Right ventricle myocardium superior (tissue), 1 donor: ENCODE results near the gene PPTC7. TPM values are rescaled to one million over a fixed set of nuclear protein-coding genes. Genes with fewer than 3 reads are reported as not detected.
"Not testable (repeated sequence)": the region's sequence is repeated elsewhere in the genome, so short reads cannot be mapped to it uniquely, and the experiment has no call there.

ENCODE experiments used
- ATAC-seq: fragments of 200-7000 bp; cut with Tn5 transposase; one replicate; pipeline ENCODE4 v1.9.1; 2020; ENCODE audit warnings: mild to moderate bottlenecking; ENCODE audit not compliant: poor library complexity
- DNase-seq: peaks from one replicate; pipeline ENCODE4 v3.0.0-alpha.2; 2020
- intact Hi-C: fragments of 100-400 bp; cut with DNase I; formaldehyde crosslinking; loops from one replicate; pipeline ENCODE4 v1.11.2; 2022
- total RNA-seq: library from RNA; stranded (reverse); fragmentation: NEBNext Ultra II Directional; extraction: Animal tissue kit (Norgen Biotek cat#: 25700); gene quantifications from one replicate; pipeline ENCODE4 v1.2.1, GENCODE V29; 2021
- donor health status: DM: no; HTN: yes; CAD: no; lungs with severe emphysema.

The PPTC7 gene
- total RNA-seq, 1 donor from 2014 or later: 98.3 TPM

GRCh38 chr12:110590806-110591326, 7.7 kb upstream of the PPTC7 start:
- DNase-seq (no peak), ATAC-seq (peak; percentile 55)
- intact Hi-C loops: no loop called here

GRCh38 chr12:110590059-110590458, 6.9 kb upstream of the PPTC7 start:
- intact Hi-C loops: no loop called here
- ATAC-seq: no peak
- DNase-seq: no peak

DNA sequence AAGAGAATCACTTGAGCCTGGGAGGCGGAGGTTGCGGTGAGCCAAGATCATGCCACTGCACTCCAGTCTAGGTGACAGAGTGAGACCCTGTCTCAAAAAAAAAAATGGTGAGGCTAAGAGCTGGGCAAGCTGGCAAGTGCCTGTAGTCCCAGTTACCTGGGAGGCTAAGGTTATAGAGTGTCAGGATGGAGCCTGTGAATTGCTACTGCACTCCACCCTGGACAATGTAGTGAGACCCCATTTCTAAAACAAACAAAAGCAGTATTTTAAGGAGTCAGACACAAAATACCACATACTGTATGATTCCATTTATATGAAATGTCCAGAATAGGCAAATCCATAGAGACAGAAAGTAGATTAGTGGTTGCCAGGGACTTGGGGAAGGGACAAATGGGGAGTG, 4.0 kb upstream of the PPTC7 start:
- intact Hi-C loops: not testable (repeated sequence)

GRCh38 chr12:110585231-110585799, 2.2 kb upstream of the PPTC7 start:
- intact Hi-C loops: no loop called here
- DNase-seq (no peak), ATAC-seq (no peak)

More for the DNA sequence above, 4.0 kb upstream of the PPTC7 start:
- DNase-seq, ATAC-seq: not testable (repeated sequence)

DNA sequence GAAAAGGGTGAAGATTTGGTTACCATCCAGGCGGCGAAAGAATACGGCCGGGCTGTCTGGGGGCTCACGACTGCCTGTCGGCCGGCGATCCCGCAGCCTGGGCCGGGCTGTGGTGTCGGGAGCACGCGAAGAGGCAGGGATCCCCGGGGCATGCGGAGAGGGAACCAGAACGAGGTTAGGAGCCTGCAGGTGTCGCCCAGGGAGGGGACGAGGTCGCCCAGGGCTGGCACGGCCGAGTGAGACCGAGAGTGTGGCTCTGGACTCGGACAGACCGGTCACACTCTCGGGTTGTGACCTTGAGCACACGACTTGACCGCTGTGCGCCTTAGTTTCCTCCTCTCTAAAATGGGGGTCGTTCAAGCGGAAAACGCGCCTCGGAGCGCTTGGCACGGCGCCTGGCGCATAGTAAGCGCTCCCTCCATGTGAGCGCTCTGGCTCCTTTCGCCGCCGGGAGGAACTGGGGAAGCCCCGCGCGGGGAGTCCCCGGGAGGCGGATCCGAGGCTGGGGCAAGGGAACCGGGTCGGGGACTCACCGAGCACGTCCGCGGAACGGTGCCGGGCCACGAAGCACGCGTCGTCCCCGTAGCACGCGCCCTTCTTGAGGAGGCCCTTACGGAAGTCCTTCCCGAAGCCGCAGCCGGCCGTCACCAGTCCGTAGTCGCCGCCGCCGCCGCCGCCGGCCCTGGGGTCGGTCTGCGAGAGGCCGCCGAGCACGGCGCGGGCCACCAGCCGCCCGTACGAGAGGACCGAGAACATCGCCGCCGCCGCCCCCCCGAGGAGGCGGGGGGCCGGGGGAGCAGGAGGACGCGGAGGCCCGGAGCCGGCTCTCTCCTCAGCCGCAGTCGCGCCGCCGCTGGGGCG, 612 bp downstream of the PPTC7 start:
- peak; percentile 19 for ATAC-seq
- intact Hi-C loops: loop anchor here (5.0 kb wide), 1 partner anchor 35 kb away; no protein-coding TSS in a partner anchor

DNA sequence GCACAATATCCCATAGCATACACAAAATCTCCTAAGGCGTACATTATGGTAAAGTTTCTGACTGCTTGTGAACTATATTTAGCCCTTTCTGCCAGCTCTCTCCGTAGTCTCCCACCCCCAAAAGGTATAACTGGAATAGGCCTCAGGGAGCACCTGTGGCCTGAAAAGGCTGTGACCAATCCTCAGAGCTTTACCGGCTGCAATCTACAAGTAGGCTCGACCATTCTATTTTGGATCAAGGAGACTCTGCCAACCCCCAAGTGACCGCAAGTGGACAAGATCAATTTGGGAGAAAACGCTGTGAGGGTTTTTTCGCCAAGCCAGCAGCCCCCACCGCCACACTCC, 1.2 kb downstream of the PPTC7 start:
- DNase-seq (no peak), ATAC-seq (peak; percentile 31)
- intact Hi-C loops: loop anchor here (5.0 kb wide), 1 partner anchor 35 kb away; no protein-coding TSS in a partner anchor

More for the DNA sequence above, 612 bp downstream of the PPTC7 start:
- DNase-seq: peak; percentile 80

GRCh38 chr12:110579535-110580253, 3.4 kb downstream of the PPTC7 start:
- intact Hi-C loops: loop anchor here (5.0 kb wide), 1 partner anchor 32 kb away; no protein-coding TSS in a partner anchor
- DNase-seq (no peak), ATAC-seq (no peak)

- ATAC-seq: peak; percentile 3
- no peak for DNase-seq
- intact Hi-C loops: no loop called here
Observed at GRCh38 chr12:110578694-110579534, 4.2 kb downstream of the PPTC7 start.

GRCh38 chr12:110577864-110578693, 5.0 kb downstream of the PPTC7 start:
- no peak for DNase-seq
- ATAC-seq: no peak
- intact Hi-C loops: no loop called here

DNA sequence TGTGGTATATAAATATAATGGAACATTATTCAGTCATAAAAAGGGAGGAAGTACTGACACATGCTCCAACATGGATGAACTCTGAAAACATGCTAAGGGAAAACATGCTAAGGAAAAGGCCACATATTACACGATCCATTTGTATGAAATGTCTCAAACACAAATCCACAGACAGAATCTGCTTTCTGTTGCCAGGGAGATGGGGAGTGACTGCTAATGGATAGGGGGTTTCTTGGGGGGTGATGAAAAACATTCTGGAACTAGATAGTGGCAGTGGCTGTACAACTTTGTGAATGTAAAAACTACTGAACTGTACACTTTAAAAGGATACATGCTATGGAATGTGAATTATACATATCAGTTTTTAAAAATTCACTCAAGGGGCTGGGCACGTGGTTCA, 6.6 kb downstream of the PPTC7 start:
- ATAC-seq: no peak
- intact Hi-C loops: no loop called here
- no peak for DNase-seq

DNA sequence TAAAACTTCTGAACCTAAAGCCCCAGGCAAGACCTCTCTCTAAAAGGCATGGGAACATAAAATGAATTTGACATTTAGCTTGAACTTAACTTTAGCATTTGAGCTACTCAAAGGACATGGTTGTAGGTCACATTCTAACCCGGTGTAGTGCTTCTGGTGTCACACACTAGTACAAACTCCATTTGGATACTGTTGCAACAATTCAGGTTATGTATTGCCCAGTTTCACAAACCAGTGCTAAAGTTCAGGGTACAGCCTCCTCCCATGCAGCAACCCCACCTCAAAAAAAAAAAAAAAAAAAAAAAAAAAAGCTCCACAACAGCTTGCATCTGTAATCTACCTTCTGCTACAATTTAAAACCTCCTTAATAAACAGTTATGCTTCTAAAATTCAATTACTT, 7.8 kb downstream of the PPTC7 start:
- DNase-seq (no peak), ATAC-seq (peak; percentile 66)
- intact Hi-C loops: no loop called here

GRCh38 chr12:110574717-110575230, 8.3 kb downstream of the PPTC7 start:
- DNase-seq, ATAC-seq, intact Hi-C loops: not testable (repeated sequence)

- DNase-seq: no peak
- no peak for ATAC-seq
- intact Hi-C loops: no loop called here
Observed at GRCh38 chr12:110574044-110574443, 9.1 kb downstream of the PPTC7 start.

DNA sequence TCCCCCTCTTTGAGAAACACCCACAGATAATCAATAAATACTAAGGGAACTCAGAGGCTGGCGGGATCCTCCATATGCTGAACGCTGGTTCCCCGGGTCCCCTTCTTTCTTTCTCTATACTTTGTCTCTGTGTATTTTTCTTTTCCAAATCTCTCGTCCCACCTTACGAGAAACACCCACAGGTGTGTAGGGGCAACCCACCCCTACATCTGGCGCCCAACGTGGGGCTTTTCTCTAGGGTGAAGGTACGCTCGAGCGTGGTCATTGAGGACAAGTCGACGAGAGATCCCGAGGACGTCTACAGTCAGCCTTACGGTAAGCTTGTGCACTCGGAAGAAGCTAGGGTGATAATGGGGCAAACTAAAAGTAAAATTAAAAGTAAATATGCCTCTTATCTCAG, 12.3 kb downstream of the PPTC7 start:
- DNase-seq, ATAC-seq: not testable (repeated sequence)

DNA sequence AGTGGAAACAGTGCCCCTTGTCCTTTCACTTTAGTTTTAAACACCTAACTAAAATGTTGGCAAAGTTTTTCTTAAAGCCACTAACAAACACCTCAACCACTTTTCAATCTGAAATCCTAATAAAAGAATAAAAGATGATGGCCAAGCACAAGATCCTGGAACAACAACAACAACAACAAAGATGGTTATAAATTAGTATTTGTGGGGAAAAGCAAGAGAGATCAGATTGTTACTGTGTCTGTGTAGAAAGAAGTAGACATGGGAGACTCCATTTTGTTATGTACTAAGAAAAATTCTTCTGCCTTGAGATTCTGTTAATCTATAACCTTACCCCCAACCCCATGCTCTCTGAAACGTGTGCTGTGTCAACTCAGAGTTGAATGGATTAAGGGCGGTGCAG, 13.3 kb downstream of the PPTC7 start:
- ATAC-seq, intact Hi-C loops, DNase-seq: not testable (repeated sequence)

More for the DNA sequence above, 12.3 kb downstream of the PPTC7 start:
- intact Hi-C loops: not testable (repeated sequence)

DNA sequence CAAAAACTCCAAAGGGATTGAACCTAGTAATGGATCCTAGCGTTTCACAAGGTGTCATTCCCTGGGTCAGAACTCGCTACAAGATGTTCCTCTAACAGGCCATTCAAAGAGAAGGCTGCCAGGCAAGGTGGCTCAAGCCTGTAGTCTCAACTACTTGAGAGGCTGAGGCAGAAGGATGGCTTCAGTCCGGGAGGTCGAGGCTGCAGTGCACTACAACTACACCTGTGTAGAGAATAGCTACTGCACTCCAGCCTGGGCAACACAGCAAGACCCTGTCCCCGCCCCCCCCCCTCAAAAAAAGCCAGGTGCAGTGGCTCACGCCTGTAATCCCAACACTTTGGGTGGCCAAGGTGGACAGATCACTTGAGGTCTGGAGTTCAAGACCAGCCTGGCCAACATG, 14.4 kb downstream of the PPTC7 start:
- DNase-seq (no peak), ATAC-seq (no peak)
- intact Hi-C loops: no loop called here

DNA sequence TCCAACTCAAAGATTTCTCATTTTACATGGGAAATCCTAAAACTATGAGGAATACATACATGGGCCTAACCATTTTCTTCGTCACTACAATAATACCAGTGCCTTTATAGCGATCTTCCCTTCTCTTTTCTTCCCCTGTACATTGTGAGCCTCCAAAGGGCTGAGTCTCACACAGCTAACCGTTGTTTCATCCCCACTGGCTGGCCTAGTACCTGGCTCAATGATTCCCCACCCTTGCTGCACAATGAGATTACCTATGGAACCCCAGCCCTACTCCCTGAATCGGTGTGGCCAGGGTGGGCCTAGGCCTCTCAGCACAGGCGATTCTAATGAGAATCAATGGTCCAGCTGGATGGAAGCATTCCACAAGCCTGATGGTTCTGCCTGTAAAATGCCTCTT, 16.1 kb downstream of the PPTC7 start:
- intact Hi-C loops: no loop called here
- no peak for ATAC-seq
- DNase-seq: no peak
